ENCODE results near the gene ZNF608.

- TF ChIP-seq EP300 (IDR thresholded peaks at IDR 0.05) = no peak
- TF ChIP-seq, protein P1, sequence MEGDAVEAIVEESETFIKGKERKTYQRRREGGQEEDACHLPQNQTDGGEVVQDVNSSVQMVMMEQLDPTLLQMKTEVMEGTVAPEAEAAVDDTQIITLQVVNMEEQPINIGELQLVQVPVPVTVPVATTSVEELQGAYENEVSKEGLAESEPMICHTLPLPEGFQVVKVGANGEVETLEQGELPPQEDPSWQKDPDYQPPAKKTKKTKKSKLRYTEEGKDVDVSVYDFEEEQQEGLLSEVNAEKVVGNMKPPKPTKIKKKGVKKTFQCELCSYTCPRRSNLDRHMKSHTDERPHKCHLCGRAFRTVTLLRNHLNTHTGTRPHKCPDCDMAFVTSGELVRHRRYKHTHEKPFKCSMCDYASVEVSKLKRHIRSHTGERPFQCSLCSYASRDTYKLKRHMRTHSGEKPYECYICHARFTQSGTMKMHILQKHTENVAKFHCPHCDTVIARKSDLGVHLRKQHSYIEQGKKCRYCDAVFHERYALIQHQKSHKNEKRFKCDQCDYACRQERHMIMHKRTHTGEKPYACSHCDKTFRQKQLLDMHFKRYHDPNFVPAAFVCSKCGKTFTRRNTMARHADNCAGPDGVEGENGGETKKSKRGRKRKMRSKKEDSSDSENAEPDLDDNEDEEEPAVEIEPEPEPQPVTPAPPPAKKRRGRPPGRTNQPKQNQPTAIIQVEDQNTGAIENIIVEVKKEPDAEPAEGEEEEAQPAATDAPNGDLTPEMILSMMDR (IDR thresholded peaks at IDR 0.05) = no peak
These were observed 18.7 kb upstream of the ZNF608 start for GRCh38 chr5:124764992-124765611.

All from tibial nerve (tissue), 4 donors.